Measurements from ENCODE around the gene DNAH14. TPM values are rescaled to one million over a fixed set of nuclear protein-coding genes. Genes with fewer than 3 reads are reported as not detected.

DNAH14 gene
- total and polyA plus RNA-seq, 12 donors: 7.6 to 25.3 (median 16.5) TPM

- H3K9me3 ChIP-seq (replicated peaks in 1 of 3): peaks cover 0 to 13% (median 0%) of the 10 kb centered on the region in 3 donors
- intact Hi-C loops (cut with DNase I): loop anchor here in 1 of 2 donors (10.0 kb wide), 1 partner anchor 225 kb away; no protein-coding TSS in a partner anchor
Observed at GRCh38 chr1:225179686-225180085, 250.2 kb downstream of the DNAH14 start.

GRCh38 chr1:225182716-225183115 lies 253.2 kb downstream of the DNAH14 start:
- no peaks in the 10 kb centered on the region for H3K36me3 ChIP-seq (replicated peaks in 1 of 2)
- TF ChIP-seq POLR2A (IDR thresholded peaks at IDR 0.05): no peak
- TF ChIP-seq CTCF (IDR thresholded peaks at IDR 0.05): no peak
- 95 to 100% (median 100%) methylated on average over 1 of the region's 1 CpG; no CpG with 5 or more reads in 1 of the 4 donors for WGBS, 4 donors
- no peak overlapping the region for H3K27ac ChIP-seq
- intact Hi-C loops (cut with DNase I): loop anchor here in 1 of 2 donors (10.0 kb wide), 1 partner anchor 228 kb away; no protein-coding TSS in a partner anchor
- H3K27me3 ChIP-seq: no peaks in the 10 kb centered on the region
- no peaks in the 10 kb centered on the region for H3K4me1 ChIP-seq (replicated peaks in 1 of 2)
- no peak overlapping the region for H3K4me3 ChIP-seq
- H3K9me3 ChIP-seq (replicated peaks in 1 of 3): peaks cover 0 to 13% (median 0%) of the 10 kb centered on the region in 3 donors
- no peak for DNase-seq

More at GRCh38 chr1:225179686-225180085, 250.2 kb downstream of the DNAH14 start:
- no peak overlapping the region for H3K4me3 ChIP-seq
- no peaks in the 10 kb centered on the region for H3K4me1 ChIP-seq (replicated peaks in 1 of 2)
- H3K27ac ChIP-seq: no peak overlapping the region
- H3K36me3 ChIP-seq (replicated peaks in 1 of 2): no peaks in the 10 kb centered on the region
- TF ChIP-seq POLR2A (IDR thresholded peaks at IDR 0.05) (no peak), CTCF (IDR thresholded peaks at IDR 0.05) (no peak)
- no peaks in the 10 kb centered on the region for H3K27me3 ChIP-seq
- DNase-seq: no peak

GRCh38 chr1:225191199-225191753 lies 261.8 kb downstream of the DNAH14 start:
- H3K36me3 ChIP-seq (replicated peaks in 1 of 2): no peaks in the 10 kb centered on the region
- no peak for DNase-seq
- no peak overlapping the region for H3K4me3 ChIP-seq
- H3K27ac ChIP-seq: no peak overlapping the region
- H3K9me3 ChIP-seq (replicated peaks in 1 of 3): peaks cover 0 to 12% (median 0%) of the 10 kb centered on the region in 3 donors
- TF ChIP-seq POLR2A (IDR thresholded peaks at IDR 0.05) (no peak), CTCF (IDR thresholded peaks at IDR 0.05) (no peak)
- intact Hi-C loops (cut with DNase I): no loop called here
- no peaks in the 10 kb centered on the region for H3K4me1 ChIP-seq (replicated peaks in 1 of 2)
- no peaks in the 10 kb centered on the region for H3K27me3 ChIP-seq

GRCh38 chr1:225201447-225201846 lies 272.0 kb downstream of the DNAH14 start:
- no peaks in the 10 kb centered on the region for H3K27me3 ChIP-seq
- intact Hi-C loops (cut with DNase I): no loop called here
- TF ChIP-seq POLR2A (IDR thresholded peaks at IDR 0.05): no peak
- no peak for TF ChIP-seq CTCF (IDR thresholded peaks at IDR 0.05)
- H3K27ac ChIP-seq: no peak overlapping the region
- H3K9me3 ChIP-seq (replicated peaks in 1 of 3): no peaks in the 10 kb centered on the region
- no peak overlapping the region for H3K4me3 ChIP-seq
- DNase-seq: no peak
- H3K36me3 ChIP-seq (replicated peaks in 1 of 2): no peaks in the 10 kb centered on the region
- H3K4me1 ChIP-seq (replicated peaks in 1 of 2): no peaks in the 10 kb centered on the region
- 71 to 93% (median 86%) methylated on average over 3 of the region's 3 CpGs for WGBS, 4 donors

Data from adrenal gland (tissue), 12 donors.